ENCODE results near the gene SLX4IP.
"Not testable (repeated sequence)": the region's sequence is repeated elsewhere in the genome, so short reads cannot be mapped to it uniquely, and the experiment has no call there.

SLX4IP gene

GRCh38 chr20:10434832-10435812, at the start of gene SLX4IP:
Gene SLX4IP, plus strand, starts transcription at chr20:10435305. Its CDS starts 22,900 bp downstream, at chr20:10458205.
- peak; percentile 45 to 97 (median 89) for DNase-seq

- no peak for DNase-seq
Observed at GRCh38 chr20:10385850-10386544, 49.1 kb upstream of the SLX4IP start.

GRCh38 chr20:10387686-10388085, 47.4 kb upstream of the SLX4IP start:
- DNase-seq = no peak

- DNase-seq = no peak
Observed at GRCh38 chr20:10388597-10388996, 46.5 kb upstream of the SLX4IP start.

GRCh38 chr20:10390709-10391108, 44.4 kb upstream of the SLX4IP start:
- no peak for DNase-seq

GRCh38 chr20:10394752-10395151, 40.4 kb upstream of the SLX4IP start:
- DNase-seq = not testable (repeated sequence)

- no peak for DNase-seq
Observed at GRCh38 chr20:10398834-10399369, 36.2 kb upstream of the SLX4IP start.

- DNase-seq = no peak
Observed at GRCh38 chr20:10402938-10403608, 32.0 kb upstream of the SLX4IP start.

GRCh38 chr20:10404023-10404628, 31.0 kb upstream of the SLX4IP start:
- peak in 1 of 56 donors; percentile 3 for DNase-seq

- no peak for DNase-seq
Observed at GRCh38 chr20:10404959-10405530, 30.1 kb upstream of the SLX4IP start.

- no peak for DNase-seq
Observed at GRCh38 chr20:10408108-10408813, 26.8 kb upstream of the SLX4IP start.

GRCh38 chr20:10411673-10412072, 23.4 kb upstream of the SLX4IP start:
- DNase-seq = no peak

- DNase-seq = no peak
Observed at GRCh38 chr20:10412591-10413408, 22.3 kb upstream of the SLX4IP start.

GRCh38 chr20:10415013-10415650, 20.0 kb upstream of the SLX4IP start:
- DNase-seq = no peak

GRCh38 chr20:10417218-10417617, 17.9 kb upstream of the SLX4IP start:
- DNase-seq = not testable (repeated sequence)

GRCh38 chr20:10419550-10420133, 15.5 kb upstream of the SLX4IP start:
- peak in 5 of 56 donors; percentile 10 to 48 (median 16) for DNase-seq

- DNase-seq = no peak
Observed at GRCh38 chr20:10423735-10424134, 11.4 kb upstream of the SLX4IP start.
